ENCODE data around the gene UBXN4. TPM values are rescaled to one million over a fixed set of nuclear protein-coding genes. Genes with fewer than 3 reads are reported as not detected.

Gene UBXN4
- total and polyA plus RNA-seq, 2 of the 13 experiments (the other 11 are each of a cell fraction or from before 2014, with no cell fraction given) = 74.2 to 104 TPM

DNA sequence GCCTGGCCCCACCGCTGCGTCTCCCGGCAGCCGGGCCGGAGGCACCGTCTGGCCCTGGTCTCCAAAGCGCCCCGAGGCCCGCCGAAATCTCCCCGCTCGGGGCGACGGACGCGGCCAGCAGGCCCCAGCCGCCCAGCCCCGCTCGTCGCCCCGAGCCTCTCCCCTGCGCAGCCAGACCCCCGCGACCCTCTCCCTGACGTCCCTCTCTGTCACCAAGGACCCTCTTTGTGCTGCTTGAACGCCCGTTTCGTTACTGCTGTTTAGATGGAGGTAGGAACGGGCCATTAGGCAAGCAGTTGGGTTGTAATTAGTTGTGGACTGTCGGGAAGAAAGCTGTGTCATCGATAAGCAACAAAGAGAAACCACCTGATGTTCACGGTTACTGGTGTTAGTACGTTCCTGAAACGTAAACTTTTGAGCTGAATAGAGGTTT lies 686 bp downstream of the UBXN4 start:
- intact Hi-C loops (cut with micrococcal nuclease; ENCODE audit: unreplicated experiment) = no loop called here
- TF ChIP-seq, protein P1, sequence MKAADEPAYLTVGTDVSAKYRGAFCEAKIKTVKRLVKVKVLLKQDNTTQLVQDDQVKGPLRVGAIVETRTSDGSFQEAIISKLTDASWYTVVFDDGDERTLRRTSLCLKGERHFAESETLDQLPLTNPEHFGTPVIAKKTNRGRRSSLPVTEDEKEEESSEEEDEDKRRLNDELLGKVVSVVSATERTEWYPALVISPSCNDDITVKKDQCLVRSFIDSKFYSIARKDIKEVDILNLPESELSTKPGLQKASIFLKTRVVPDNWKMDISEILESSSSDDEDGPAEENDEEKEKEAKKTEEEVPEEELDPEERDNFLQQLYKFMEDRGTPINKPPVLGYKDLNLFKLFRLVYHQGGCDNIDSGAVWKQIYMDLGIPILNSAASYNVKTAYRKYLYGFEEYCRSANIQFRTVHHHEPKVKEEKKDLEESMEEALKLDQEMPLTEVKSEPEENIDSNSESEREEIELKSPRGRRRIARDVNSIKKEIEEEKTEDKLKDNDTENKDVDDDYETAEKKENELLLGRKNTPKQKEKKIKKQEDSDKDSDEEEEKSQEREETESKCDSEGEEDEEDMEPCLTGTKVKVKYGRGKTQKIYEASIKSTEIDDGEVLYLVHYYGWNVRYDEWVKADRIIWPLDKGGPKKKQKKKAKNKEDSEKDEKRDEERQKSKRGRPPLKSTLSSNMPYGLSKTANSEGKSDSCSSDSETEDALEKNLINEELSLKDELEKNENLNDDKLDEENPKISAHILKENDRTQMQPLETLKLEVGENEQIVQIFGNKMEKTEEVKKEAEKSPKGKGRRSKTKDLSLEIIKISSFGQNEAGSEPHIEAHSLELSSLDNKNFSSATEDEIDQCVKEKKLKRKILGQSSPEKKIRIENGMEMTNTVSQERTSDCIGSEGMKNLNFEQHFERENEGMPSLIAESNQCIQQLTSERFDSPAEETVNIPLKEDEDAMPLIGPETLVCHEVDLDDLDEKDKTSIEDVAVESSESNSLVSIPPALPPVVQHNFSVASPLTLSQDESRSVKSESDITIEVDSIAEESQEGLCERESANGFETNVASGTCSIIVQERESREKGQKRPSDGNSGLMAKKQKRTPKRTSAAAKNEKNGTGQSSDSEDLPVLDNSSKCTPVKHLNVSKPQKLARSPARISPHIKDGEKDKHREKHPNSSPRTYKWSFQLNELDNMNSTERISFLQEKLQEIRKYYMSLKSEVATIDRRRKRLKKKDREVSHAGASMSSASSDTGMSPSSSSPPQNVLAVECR (CRISPR knock-in tag; IDR thresholded peaks at IDR 0.05; ENCODE audit: borderline replicate concordance) = peak; percentile 4; the same call in 1 of the 2 replicates
- no peak for TF ChIP-seq TBP (CRISPR knock-in tag; IDR thresholded peaks at IDR 0.05)
- TF ChIP-seq ZSCAN29 (CRISPR knock-in tag; conservative IDR thresholded peaks at IDR 0.05) = no peak
- no peak for TF ChIP-seq BRD4 (CRISPR knock-in tag; IDR thresholded peaks at IDR 0.05)
- no peak for TF ChIP-seq ZNF331 (CRISPR knock-in tag; IDR thresholded peaks at IDR 0.05)
- TF ChIP-seq, protein P2, sequence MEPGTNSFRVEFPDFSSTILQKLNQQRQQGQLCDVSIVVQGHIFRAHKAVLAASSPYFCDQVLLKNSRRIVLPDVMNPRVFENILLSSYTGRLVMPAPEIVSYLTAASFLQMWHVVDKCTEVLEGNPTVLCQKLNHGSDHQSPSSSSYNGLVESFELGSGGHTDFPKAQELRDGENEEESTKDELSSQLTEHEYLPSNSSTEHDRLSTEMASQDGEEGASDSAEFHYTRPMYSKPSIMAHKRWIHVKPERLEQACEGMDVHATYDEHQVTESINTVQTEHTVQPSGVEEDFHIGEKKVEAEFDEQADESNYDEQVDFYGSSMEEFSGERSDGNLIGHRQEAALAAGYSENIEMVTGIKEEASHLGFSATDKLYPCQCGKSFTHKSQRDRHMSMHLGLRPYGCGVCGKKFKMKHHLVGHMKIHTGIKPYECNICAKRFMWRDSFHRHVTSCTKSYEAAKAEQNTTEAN (CRISPR knock-in tag; conservative IDR thresholded peaks at IDR 0.05) = 0 out of 2 replicates have a peak, but pooled peaks have one; percentile 10
- no peak; the same call in 1 of the 2 replicates for TF ChIP-seq UBTF (CRISPR knock-in tag; IDR thresholded peaks at IDR 0.05)
- TF ChIP-seq, protein P3, sequence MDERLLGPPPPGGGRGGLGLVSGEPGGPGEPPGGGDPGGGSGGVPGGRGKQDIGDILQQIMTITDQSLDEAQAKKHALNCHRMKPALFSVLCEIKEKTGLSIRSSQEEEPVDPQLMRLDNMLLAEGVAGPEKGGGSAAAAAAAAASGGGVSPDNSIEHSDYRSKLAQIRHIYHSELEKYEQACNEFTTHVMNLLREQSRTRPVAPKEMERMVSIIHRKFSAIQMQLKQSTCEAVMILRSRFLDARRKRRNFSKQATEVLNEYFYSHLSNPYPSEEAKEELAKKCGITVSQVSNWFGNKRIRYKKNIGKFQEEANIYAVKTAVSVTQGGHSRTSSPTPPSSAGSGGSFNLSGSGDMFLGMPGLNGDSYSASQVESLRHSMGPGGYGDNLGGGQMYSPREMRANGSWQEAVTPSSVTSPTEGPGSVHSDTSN (CRISPR knock-in tag; IDR thresholded peaks at IDR 0.05) = no peak
- peak in 1 of 2 experiments; percentile 64; a peak in 2 of 4 replicates for TF ChIP-seq POLR2A (IDR thresholded peaks at IDR 0.05; ENCODE audit: insufficient read depth in 1 of 2, low read depth in 2 of 2, low read length in 2 of 2)
- TF ChIP-seq CREM (IDR thresholded peaks at IDR 0.05) = no peak
- TF ChIP-seq CREM (CRISPR knock-in tag; IDR thresholded peaks at IDR 0.05) = no peak
- no peak for TF ChIP-seq HMG20B (CRISPR knock-in tag; conservative IDR thresholded peaks at IDR 0.05)
- TF ChIP-seq ZNF501 (CRISPR knock-in tag; IDR thresholded peaks at IDR 0.05) = 0 out of 2 replicates have a peak, but pooled peaks have one; percentile 78
- no peak for TF ChIP-seq CSRNP1 (CRISPR knock-in tag; IDR thresholded peaks at IDR 0.05)

More for the DNA sequence above, 686 bp downstream of the UBXN4 start:
- Histone ChIP-seq H4K20me1 (ENCODE audit: insufficient read depth, low read length) (peaks cover 43% of the 10 kb centered on the region), H3K79me2 (ENCODE audit: insufficient read depth, low read length) (peaks cover 51% of the 10 kb centered on the region), H3K27ac (ENCODE audit: extremely low read length, insufficient read depth, low read length) (peak overlapping the region; percentile 93), H3K36me3 (replicated peaks in 1 of 2; ENCODE audit: control insufficient read depth in 1 of 2, insufficient read depth in 2 of 2, low read length in 2 of 2) (peaks cover 0 to 23% of the 10 kb centered on the region in 2 experiments; a peak in 4 of 5 replicates), H3K4me3 (replicated peaks in 1 of 3; ENCODE audit: insufficient read depth in 1 of 3, low read depth in 2 of 3, low read length in 3 of 3) (peak overlapping the region; percentile 85 to 98 (median 95)), H3K27me3 (ENCODE audit: control insufficient read depth in 1 of 2, insufficient read depth in 2 of 2, low read length in 2 of 2) (no peaks in the 10 kb centered on the region; a peak in 1 of 5 replicates), H3K9me3 (ENCODE audit: low read length) (no peaks in the 10 kb centered on the region), H3K9ac (ENCODE audit: insufficient read depth, low read depth, low read length) (peak overlapping the region; percentile 99), H2AFZ (ENCODE audit: low read length) (no peak overlapping the region), H3K4me1 (ENCODE audit: insufficient read depth, low read length) (peaks cover 28% of the 10 kb centered on the region), H3K4me2 (ENCODE audit: low read depth, low read length) (peak overlapping the region; percentile 83)
- ATAC-seq = peak; percentile 60
- in situ Hi-C loops (cut with HindIII; ENCODE audit: extremely low pct_ligation_motif_present, low pct_unique_long_range_greater_than_20kb) = no loop called here
- ChIA-PET POLR2A (interaction anchor here (0.7 to 1.1 kb wide), 2 partner anchors 14 to 211 kb away, joined by 3 read pairs; partner anchors contain the start of genes R3HDM1 and ZRANB3), CTCF (ENCODE audit: low intra/inter-chr PET ratio, low total read pairs) (no interaction called here)
- FAIRE-seq = peak; percentile 79
- no TSS peak for BruUV-seq (replicated peaks)
- 2% methylated on average over 20 of the region's 34 CpGs for WGBS (ENCODE audit: low lambda C conversion rate)
- peak; percentile 65 for DNase-seq (ENCODE audit: low spot score)

All from HepG2 (cell line).